ENCODE measurements around the gene HECTD3.

Gene HECTD3

DNA sequence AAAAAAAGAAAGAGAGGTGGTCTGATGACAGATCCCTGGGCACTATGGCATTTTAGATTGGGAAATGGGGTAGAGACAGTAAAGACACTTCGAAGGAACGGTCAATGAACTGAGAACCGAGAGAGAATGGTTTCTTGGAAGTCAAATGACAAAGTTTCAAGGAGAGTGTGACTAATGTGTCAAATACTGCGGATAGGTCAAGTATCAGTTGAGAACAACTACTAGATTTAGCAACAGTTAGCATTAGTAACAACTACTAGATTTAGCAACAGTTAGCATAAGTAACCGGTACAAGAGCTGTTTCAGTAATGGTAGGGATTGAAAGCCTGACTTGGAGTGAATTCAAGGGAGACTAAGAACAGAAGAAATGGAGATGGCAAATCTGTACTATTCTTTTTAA, 35.9 kb upstream of the HECTD3 start:
- Histone ChIP-seq H3K27ac (no peak overlapping the region), H3K4me3 (IDR thresholded peaks at IDR 0.05; ENCODE audit: insufficient read depth, low read depth, low read length) (no peak overlapping the region), H2AFZ (ENCODE audit: low read depth) (no peak overlapping the region), H3K79me2 (ENCODE audit: insufficient read depth, low read depth) (no peaks in the 10 kb centered on the region), H3K27me3 (ENCODE audit: insufficient read depth, low read depth) (no peaks in the 10 kb centered on the region), H4K20me1 (ENCODE audit: insufficient read depth) (no peaks in the 10 kb centered on the region), H3K4me2 (no peak overlapping the region), H3K4me1 (ENCODE audit: low read depth, poor library complexity, severe bottlenecking) (peaks cover 17% of the 10 kb centered on the region), H3K9ac (no peak overlapping the region), H3K36me3 (ENCODE audit: insufficient read depth) (no peaks in the 10 kb centered on the region)
- TF ChIP-seq, protein P1, sequence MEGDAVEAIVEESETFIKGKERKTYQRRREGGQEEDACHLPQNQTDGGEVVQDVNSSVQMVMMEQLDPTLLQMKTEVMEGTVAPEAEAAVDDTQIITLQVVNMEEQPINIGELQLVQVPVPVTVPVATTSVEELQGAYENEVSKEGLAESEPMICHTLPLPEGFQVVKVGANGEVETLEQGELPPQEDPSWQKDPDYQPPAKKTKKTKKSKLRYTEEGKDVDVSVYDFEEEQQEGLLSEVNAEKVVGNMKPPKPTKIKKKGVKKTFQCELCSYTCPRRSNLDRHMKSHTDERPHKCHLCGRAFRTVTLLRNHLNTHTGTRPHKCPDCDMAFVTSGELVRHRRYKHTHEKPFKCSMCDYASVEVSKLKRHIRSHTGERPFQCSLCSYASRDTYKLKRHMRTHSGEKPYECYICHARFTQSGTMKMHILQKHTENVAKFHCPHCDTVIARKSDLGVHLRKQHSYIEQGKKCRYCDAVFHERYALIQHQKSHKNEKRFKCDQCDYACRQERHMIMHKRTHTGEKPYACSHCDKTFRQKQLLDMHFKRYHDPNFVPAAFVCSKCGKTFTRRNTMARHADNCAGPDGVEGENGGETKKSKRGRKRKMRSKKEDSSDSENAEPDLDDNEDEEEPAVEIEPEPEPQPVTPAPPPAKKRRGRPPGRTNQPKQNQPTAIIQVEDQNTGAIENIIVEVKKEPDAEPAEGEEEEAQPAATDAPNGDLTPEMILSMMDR (conservative IDR thresholded peaks at IDR 0.05; ENCODE audit: low read depth, low read length): no peak

DNA sequence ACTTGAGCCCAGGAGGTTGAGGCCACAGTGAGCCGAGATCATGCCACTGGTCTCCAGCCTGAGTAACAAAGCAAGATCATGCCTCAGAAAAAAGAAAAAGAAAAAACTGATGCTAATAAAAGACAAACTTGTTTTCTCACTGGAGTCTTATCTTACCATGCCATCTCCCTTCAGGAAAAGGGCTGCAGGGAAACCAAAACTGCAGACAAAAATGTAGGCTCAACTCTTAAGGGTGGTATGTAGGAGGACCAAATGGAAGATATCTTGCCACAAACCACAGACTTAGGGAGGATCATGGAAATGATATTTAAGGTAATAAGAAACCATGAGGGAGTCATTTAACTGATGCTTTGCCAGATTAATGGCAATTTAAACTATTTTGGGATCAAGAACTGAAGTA, 33.8 kb upstream of the HECTD3 start:
- Histone ChIP-seq H3K4me2 (no peak overlapping the region), H3K36me3 (ENCODE audit: insufficient read depth) (no peaks in the 10 kb centered on the region)

DNA sequence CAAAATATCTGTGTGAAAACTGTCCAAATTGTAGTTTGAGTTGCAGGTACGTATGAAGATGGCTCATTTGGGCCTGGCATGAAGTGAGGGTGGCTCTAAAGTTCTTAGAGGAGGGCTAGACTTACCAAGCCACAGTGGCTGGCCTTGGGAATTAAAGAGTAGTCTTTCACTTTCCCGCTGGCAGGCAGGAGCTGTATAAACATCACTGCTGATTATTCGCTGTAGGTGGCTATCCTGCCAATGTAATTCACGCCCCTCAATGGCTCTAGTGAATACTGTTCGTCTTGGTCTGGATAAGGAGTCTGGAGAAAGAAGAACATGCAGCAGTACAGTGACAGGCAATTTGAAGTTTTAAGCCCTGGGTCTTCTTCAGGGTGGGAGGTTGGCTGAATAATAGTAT, 32.0 kb upstream of the HECTD3 start:
- Histone ChIP-seq H2AFZ (ENCODE audit: low read depth) (no peak overlapping the region), H3K79me2 (ENCODE audit: insufficient read depth, low read depth) (no peaks in the 10 kb centered on the region), H3K4me1 (ENCODE audit: low read depth, poor library complexity, severe bottlenecking) (no peaks in the 10 kb centered on the region), H3K9ac (no peak overlapping the region), H3K27me3 (ENCODE audit: insufficient read depth, low read depth) (no peaks in the 10 kb centered on the region), H4K20me1 (ENCODE audit: insufficient read depth) (no peaks in the 10 kb centered on the region), H3K4me2 (no peak overlapping the region), H3K4me3 (IDR thresholded peaks at IDR 0.05; ENCODE audit: insufficient read depth, low read depth, low read length) (no peak overlapping the region), H3K27ac (no peak overlapping the region), H3K36me3 (ENCODE audit: insufficient read depth) (no peaks in the 10 kb centered on the region)
- TF ChIP-seq, protein P1 (conservative IDR thresholded peaks at IDR 0.05; ENCODE audit: low read depth, low read length): no peak

More for the DNA sequence above, 33.8 kb upstream of the HECTD3 start:
- Histone ChIP-seq H3K27ac (no peak overlapping the region), H3K4me1 (ENCODE audit: low read depth, poor library complexity, severe bottlenecking) (no peaks in the 10 kb centered on the region), H3K27me3 (ENCODE audit: insufficient read depth, low read depth) (no peaks in the 10 kb centered on the region), H4K20me1 (ENCODE audit: insufficient read depth) (no peaks in the 10 kb centered on the region), H3K9ac (no peak overlapping the region), H3K79me2 (ENCODE audit: insufficient read depth, low read depth) (no peaks in the 10 kb centered on the region), H3K4me3 (IDR thresholded peaks at IDR 0.05; ENCODE audit: insufficient read depth, low read depth, low read length) (no peak overlapping the region), H2AFZ (ENCODE audit: low read depth) (no peak overlapping the region)
- TF ChIP-seq, protein P1 (conservative IDR thresholded peaks at IDR 0.05; ENCODE audit: low read depth, low read length): no peak

DNA sequence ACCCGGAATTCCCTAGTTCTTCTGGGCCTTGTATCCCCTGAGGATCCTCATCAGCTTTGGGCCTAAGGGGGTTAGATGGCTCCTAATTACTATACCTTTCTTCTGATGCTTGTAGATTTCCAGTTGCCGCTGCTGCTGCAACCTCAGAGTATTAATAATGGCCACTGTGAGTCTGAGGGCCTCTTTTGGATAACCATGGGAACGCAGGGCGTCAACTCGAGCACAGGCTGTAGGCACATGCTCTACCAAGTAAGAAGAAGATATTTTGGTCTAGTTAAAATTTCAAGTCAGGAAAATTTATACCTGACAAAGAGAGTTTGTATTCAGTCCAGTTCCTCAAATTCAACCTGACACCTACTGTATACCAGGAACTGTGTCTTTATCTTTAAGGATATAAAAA, 29.2 kb upstream of the HECTD3 start:
- Histone ChIP-seq H3K4me2 (no peak overlapping the region), H3K9ac (no peak overlapping the region), H3K4me3 (IDR thresholded peaks at IDR 0.05; ENCODE audit: insufficient read depth, low read depth, low read length) (no peak overlapping the region), H3K27me3 (ENCODE audit: insufficient read depth, low read depth) (no peaks in the 10 kb centered on the region), H2AFZ (ENCODE audit: low read depth) (no peak overlapping the region), H4K20me1 (ENCODE audit: insufficient read depth) (no peaks in the 10 kb centered on the region), H3K79me2 (ENCODE audit: insufficient read depth, low read depth) (no peaks in the 10 kb centered on the region), H3K4me1 (ENCODE audit: low read depth, poor library complexity, severe bottlenecking) (no peaks in the 10 kb centered on the region), H3K36me3 (ENCODE audit: insufficient read depth) (no peaks in the 10 kb centered on the region), H3K27ac (no peak overlapping the region)
- TF ChIP-seq, protein P1 (conservative IDR thresholded peaks at IDR 0.05; ENCODE audit: low read depth, low read length): no peak

Measured in KMS-11 (cell line).